K562 (cell line): Measurements from ENCODE around the gene PGBD1. TPM values are rescaled to one million over a fixed set of nuclear protein-coding genes. Genes with fewer than 3 reads are reported as not detected.
A peak's percentile ranks its signal among the peaks of the same experiment; 100 is the strongest.

Experiments used
- BRF1 ChIP-seq: IDR thresholded peaks from 3 replicates; pipeline ENCODE4 v1.6.1; 2011; ENCODE audit warnings: borderline replicate concordance, mild to moderate bottlenecking; ENCODE audit not compliant: insufficient read length; ENCODE audit errors: extremely low read depth
- CBFA2T2 ChIP-seq: fragments of 450-650 bp; conservative IDR thresholded peaks from 2 replicates; pipeline ENCODE4 v1.6.1; 2017; ENCODE audit warnings: mild to moderate bottlenecking
- CBFA2T3 ChIP-seq: fragments of 450-650 bp; IDR thresholded peaks from 2 replicates; pipeline ENCODE4 v1.6.1; 2017
- CHD1 ChIP-seq: fragments of 200-600 bp; sonication (generic); IDR thresholded peaks from one replicate; pipeline ENCODE4 v1.6.1; 2012; ENCODE audit warnings: mild to moderate bottlenecking, moderate library complexity, low read length, inconsistent platforms
- DMBX1 ChIP-seq: fragments of 250-450 bp; sonication (Bioruptor Pico); IDR thresholded peaks from 2 replicates; pipeline ENCODE4 v1.8.0; 2022; ENCODE audit warnings: inconsistent platforms, mild to moderate bottlenecking, moderate library complexity, borderline replicate concordance
- FOXO4 ChIP-seq: fragments of 450-650 bp; formaldehyde crosslinking; IDR thresholded peaks from 2 replicates; pipeline ENCODE4 v1.4.0; 2020; ENCODE audit warnings: mild to moderate bottlenecking, moderate library complexity
- GATA2 ChIP-seq: sonication (generic); formaldehyde crosslinking; IDR thresholded peaks from 2 replicates; pipeline ENCODE4 v1.4.0; 2020; ENCODE audit warnings: mild to moderate bottlenecking, missing genetic modification reagents
- KLF10 ChIP-seq: fragments of 250-450 bp; sonication (Bioruptor Pico); IDR thresholded peaks from 2 replicates; pipeline ENCODE4 v1.6.1; 2021; ENCODE audit warnings: matching md5 sums
- KLF6 ChIP-seq: fragments of 250-450 bp; sonication (Bioruptor Pico); IDR thresholded peaks from 2 replicates; pipeline ENCODE4 v1.4.0; 2020; ENCODE audit warnings: mild to moderate bottlenecking, moderate library complexity, borderline replicate concordance
- NONO ChIP-seq, 2 experiments: fragments of 200-400 bp in 1 of 2; fragments of 450-650 bp in 1 of 2; formaldehyde crosslinking in 1 of 2; IDR thresholded peaks; 2 replicates each; pipeline ENCODE4 v1.6.1; 2017; ENCODE audit warnings: low read depth in 2 of 2, mild to moderate bottlenecking in 2 of 2, moderate library complexity in 2 of 2, low read length in 1 of 2
- NR1H2 ChIP-seq: sonication (generic); formaldehyde crosslinking; IDR thresholded peaks from 2 replicates; pipeline ENCODE4 v1.4.0; 2020; ENCODE audit warnings: mild to moderate bottlenecking, missing genetic modification reagents
- PHTF2 ChIP-seq: fragments of 250-450 bp; sonication (Bioruptor Pico); IDR thresholded peaks from 2 replicates; pipeline ENCODE4 v1.5.0; 2021; ENCODE audit warnings: mild to moderate bottlenecking
- STAT5A ChIP-seq: IDR thresholded peaks from 2 replicates; pipeline ENCODE4 v1.6.1; 2012; ENCODE audit warnings: low read length, inconsistent platforms, borderline replicate concordance
- U2AF1 ChIP-seq: fragments of 200-400 bp; formaldehyde crosslinking; optimal IDR thresholded peaks from 2 replicates; pipeline ENCODE3; 2017; ENCODE audit warnings: mild to moderate bottlenecking, low read depth, low read length, moderate library complexity
- ZKSCAN1 ChIP-seq: fragments of 150-350 bp; IDR thresholded peaks from 2 replicates; pipeline ENCODE4 v1.6.1; 2016; ENCODE audit warnings: low read depth, low read length
- ZNF583 ChIP-seq: fragments of 250-450 bp; sonication (Bioruptor Pico); IDR thresholded peaks from 2 replicates; pipeline ENCODE4 v1.4.0; 2020
- polyA plus RNA-seq, 8 experiments: library from polyadenylated mRNA; depleted of rRNA in 4 of 8; stranded (reverse) in 5 of 8; unstranded in 3 of 8; fragments of >200 nt; fragmentation: Nextera tagmentation in 2 of 8; fragmentation: Illumina TruSeq in 1 of 8; extraction: Ambion mirVana in 2 of 8; extraction: Trizol in 1 of 8; gene quantifications; 2 replicates each; pipeline versions ENCODE4 v1.2.1 to v1.2.3, GENCODE V29; 2011 to 2014; ENCODE audit warnings: inconsistent platforms in 1 of 8, missing spikeins in 1 of 8
- total RNA-seq, 7 experiments: library from RNA; depleted of rRNA in 6 of 7; stranded (reverse); fragments of >200 nt in 6 of 7; fragmentation: Illumina TruSeq in 2 of 7; extraction: Trizol in 2 of 7; gene quantifications; 2 replicates each; pipeline versions ENCODE4 v1.2.1 to v1.2.3, GENCODE V29; 2011 to 2021; ENCODE audit warnings: low replicate concordance in 1 of 7
- TF ChIP-seq, protein P1 (sequence below): fragments of 250-450 bp; sonication (Bioruptor Pico); IDR thresholded peaks from 2 replicates; pipeline ENCODE4 v1.8.0; 2021; ENCODE audit warnings: moderate library complexity, mild to moderate bottlenecking, inconsistent platforms
- TF ChIP-seq, protein P2 (sequence below): fragments of 450-650 bp; IDR thresholded peaks from 2 replicates; pipeline ENCODE4 v1.6.1; 2016; ENCODE audit warnings: low read depth

PGBD1 gene
- total and polyA plus RNA-seq, 9 of the 15 experiments (the other 6 are each of a cell fraction or from before 2014, with no cell fraction given), result 3.3 to 9.0 (median 7.3) TPM

DNA sequence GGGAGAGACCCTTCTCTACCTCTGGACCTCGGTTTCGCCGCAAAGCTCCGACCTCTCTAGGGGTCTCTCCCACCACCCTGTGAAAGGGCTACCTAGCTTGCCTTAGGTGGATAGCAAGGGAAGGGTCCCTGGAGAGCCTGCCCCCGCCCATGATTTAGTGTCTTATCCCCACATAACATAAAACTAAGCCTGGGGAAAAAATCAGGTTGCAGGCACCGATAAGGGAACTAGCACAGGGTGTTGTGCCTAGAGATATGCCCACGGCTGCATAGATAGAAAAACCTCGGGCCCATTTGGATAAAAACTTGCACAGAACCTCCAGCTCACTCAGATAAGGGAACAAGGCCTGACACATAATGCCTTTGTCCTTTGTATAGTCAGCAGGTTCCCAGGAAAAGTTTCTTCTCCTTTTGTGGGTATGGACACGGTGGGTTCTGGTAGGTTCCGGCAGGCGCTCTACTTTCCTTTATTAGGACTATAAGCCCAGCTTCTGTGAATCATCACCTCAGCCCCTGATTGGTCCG, 53.7 kb downstream of the PGBD1 start (continued):
- TF ChIP-seq ZKSCAN1, result no peak
- TF ChIP-seq FOXO4, result no peak
- TF ChIP-seq, protein P1, sequence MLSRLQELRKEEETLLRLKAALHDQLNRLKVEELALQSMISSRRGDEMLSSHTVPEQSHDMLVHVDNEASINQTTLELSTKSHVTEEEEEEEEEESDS (CRISPR knock-in tag), result no peak
- no peak for TF ChIP-seq KLF10 (CRISPR knock-in tag)
- TF ChIP-seq DMBX1, result peak; percentile 95
- TF ChIP-seq BRF1, result no peak
- TF ChIP-seq PHTF2 (CRISPR knock-in tag), result peak; percentile 57; the same call in 1 of the 2 replicates
- peak; percentile 79 for TF ChIP-seq CHD1
- peak; percentile 79; the same call in 1 of the 2 replicates for TF ChIP-seq ZNF583 (CRISPR knock-in tag)
- no peak; the same call in 1 of the 2 replicates for TF ChIP-seq KLF6 (CRISPR knock-in tag)
- peak; percentile 92 for TF ChIP-seq GATA2 (CRISPR knock-in tag)
- no peak for TF ChIP-seq NR1H2
- peak; percentile 99 for TF ChIP-seq CBFA2T2
- no peak for TF ChIP-seq U2AF1
- peak; percentile 99 for TF ChIP-seq CBFA2T3
- peak; percentile 97 for TF ChIP-seq STAT5A
- peak; percentile 37 to 60; a peak in 1 of 4 replicates for TF ChIP-seq NONO (IDR thresholded peaks at IDR 0.05; ENCODE audit: low read depth in 2 of 2, low read length in 1 of 2)
- TF ChIP-seq, protein P2, sequence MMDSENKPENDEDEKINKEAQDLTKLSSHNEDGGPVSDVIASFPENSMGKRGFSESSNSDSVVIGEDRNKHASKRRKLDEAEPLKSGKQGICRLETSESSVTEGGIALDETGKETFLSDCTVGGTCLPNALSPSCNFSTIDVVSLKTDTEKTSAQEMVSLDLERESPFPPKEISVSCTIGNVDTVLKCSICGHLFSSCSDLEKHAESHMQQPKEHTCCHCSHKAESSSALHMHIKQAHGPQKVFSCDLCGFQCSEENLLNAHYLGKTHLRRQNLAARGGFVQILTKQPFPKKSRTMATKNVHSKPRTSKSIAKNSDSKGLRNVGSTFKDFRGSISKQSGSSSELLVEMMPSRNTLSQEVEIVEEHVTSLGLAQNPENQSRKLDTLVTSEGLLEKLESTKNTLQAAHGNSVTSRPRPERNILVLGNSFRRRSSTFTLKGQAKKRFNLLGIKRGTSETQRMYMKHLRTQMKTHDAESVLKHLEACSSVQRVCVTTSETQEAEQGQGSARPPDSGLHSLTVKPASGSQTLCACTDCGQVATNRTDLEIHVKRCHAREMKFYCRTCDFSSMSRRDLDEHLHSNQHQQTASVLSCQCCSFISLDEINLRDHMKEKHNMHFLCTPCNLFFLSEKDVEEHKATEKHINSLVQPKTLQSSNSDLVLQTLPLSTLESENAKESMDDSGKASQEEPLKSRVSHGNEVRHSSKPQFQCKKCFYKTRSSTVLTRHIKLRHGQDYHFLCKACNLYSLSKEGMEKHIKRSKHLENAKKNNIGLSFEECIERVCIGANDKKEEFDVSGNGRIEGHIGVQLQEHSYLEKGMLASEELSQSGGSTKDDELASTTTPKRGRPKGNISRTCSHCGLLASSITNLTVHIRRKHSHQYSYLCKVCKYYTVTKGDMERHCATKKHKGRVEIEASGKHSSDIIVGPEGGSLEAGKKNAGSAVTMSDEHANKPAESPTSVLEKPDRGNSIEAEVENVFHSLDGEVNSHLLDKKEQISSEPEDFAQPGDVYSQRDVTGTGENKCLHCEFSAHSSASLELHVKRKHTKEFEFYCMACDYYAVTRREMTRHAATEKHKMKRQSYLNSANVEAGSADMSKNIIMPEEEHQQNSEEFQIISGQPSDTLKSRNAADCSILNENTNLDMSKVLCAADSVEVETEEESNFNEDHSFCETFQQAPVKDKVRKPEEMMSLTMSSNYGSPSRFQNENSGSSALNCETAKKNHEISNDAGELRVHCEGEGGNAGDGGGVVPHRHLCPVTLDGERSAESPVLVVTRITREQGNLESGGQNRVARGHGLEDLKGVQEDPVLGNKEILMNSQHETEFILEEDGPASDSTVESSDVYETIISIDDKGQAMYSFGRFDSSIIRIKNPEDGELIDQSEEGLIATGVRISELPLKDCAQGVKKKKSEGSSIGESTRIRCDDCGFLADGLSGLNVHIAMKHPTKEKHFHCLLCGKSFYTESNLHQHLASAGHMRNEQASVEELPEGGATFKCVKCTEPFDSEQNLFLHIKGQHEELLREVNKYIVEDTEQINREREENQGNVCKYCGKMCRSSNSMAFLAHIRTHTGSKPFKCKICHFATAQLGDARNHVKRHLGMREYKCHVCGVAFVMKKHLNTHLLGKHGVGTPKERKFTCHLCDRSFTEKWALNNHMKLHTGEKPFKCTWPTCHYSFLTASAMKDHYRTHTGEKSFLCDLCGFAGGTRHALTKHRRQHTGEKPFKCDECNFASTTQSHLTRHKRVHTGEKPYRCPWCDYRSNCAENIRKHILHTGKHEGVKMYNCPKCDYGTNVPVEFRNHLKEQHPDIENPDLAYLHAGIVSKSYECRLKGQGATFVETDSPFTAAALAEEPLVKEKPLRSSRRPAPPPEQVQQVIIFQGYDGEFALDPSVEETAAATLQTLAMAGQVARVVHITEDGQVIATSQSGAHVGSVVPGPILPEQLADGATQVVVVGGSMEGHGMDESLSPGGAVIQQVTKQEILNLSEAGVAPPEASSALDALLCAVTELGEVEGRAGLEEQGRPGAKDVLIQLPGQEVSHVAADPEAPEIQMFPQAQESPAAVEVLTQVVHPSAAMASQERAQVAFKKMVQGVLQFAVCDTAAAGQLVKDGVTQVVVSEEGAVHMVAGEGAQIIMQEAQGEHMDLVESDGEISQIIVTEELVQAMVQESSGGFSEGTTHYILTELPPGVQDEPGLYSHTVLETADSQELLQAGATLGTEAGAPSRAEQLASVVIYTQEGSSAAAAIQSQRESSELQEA, result 0 out of 2 replicates have a peak, but pooled peaks have one; percentile 12
